Measurements from ENCODE around the gene ZNF532. TPM values are rescaled to one million over a fixed set of nuclear protein-coding genes. Genes with fewer than 3 reads are reported as not detected.

The ZNF532 gene
- total RNA-seq, 1 donor from 2014 or later = 1.5 TPM

GRCh38 chr18:58927659-58928058 lies 63.0 kb downstream of the ZNF532 start:
- Mint-ChIP-seq H3K9me3 (no peaks in the 10 kb centered on the region), H3K27me3 (ENCODE audit: insufficient read depth) (no peaks in the 10 kb centered on the region), H3K4me3 (no peak overlapping the region), H3K36me3 (ENCODE audit: low read depth) (no peaks in the 10 kb centered on the region), H3K27ac (no peak overlapping the region), H3K4me1 (ENCODE audit: low read depth) (no peaks in the 10 kb centered on the region)
- intact Hi-C loops (cut with micrococcal nuclease) = no loop called here
- DNase-seq (ENCODE audit: low spot score) = no peak

GRCh38 chr18:58928386-58928785 lies 63.7 kb downstream of the ZNF532 start:
- DNase-seq (ENCODE audit: low spot score) = no peak
- Mint-ChIP-seq H3K27me3 (ENCODE audit: insufficient read depth) (no peaks in the 10 kb centered on the region), H3K9me3 (no peaks in the 10 kb centered on the region), H3K4me1 (ENCODE audit: low read depth) (no peaks in the 10 kb centered on the region), H3K4me3 (no peak overlapping the region), H3K36me3 (ENCODE audit: low read depth) (no peaks in the 10 kb centered on the region), H3K27ac (no peak overlapping the region)
- intact Hi-C loops (cut with micrococcal nuclease) = no loop called here

- Mint-ChIP-seq H3K36me3 (ENCODE audit: low read depth) (no peaks in the 10 kb centered on the region), H3K9me3 (no peaks in the 10 kb centered on the region)
- intact Hi-C loops (cut with micrococcal nuclease) = no loop called here
Measured at GRCh38 chr18:58929206-58929605, 64.5 kb downstream of the ZNF532 start.

GRCh38 chr18:58934356-58934755 lies 69.7 kb downstream of the ZNF532 start:
- Mint-ChIP-seq H3K27me3 (ENCODE audit: insufficient read depth) (peaks cover 3% of the 10 kb centered on the region), H3K4me1 (ENCODE audit: low read depth) (no peaks in the 10 kb centered on the region), H3K9me3 (no peaks in the 10 kb centered on the region), H3K27ac (no peak overlapping the region), H3K4me3 (no peak overlapping the region), H3K36me3 (ENCODE audit: low read depth) (no peaks in the 10 kb centered on the region)
- intact Hi-C loops (cut with micrococcal nuclease) = no loop called here
- DNase-seq (ENCODE audit: low spot score) = no peak

More at GRCh38 chr18:58929206-58929605, 64.5 kb downstream of the ZNF532 start:
- no peaks in the 10 kb centered on the region for H3K27me3 Mint-ChIP-seq (ENCODE audit: insufficient read depth)
- DNase-seq (ENCODE audit: low spot score) = no peak
- H3K27ac Mint-ChIP-seq = no peak overlapping the region
- no peak overlapping the region for H3K4me3 Mint-ChIP-seq
- H3K4me1 Mint-ChIP-seq (ENCODE audit: low read depth) = no peaks in the 10 kb centered on the region

GRCh38 chr18:58934933-58935577 lies 70.4 kb downstream of the ZNF532 start:
- DNase-seq (ENCODE audit: low spot score) = no peak
- H3K9me3 Mint-ChIP-seq = no peaks in the 10 kb centered on the region
- H3K27me3 Mint-ChIP-seq (ENCODE audit: insufficient read depth) = peaks cover 5% of the 10 kb centered on the region
- H3K27ac Mint-ChIP-seq = no peak overlapping the region
- H3K4me3 Mint-ChIP-seq = no peak overlapping the region
- intact Hi-C loops (cut with micrococcal nuclease) = no loop called here
- H3K4me1 Mint-ChIP-seq (ENCODE audit: low read depth) = no peaks in the 10 kb centered on the region
- H3K36me3 Mint-ChIP-seq (ENCODE audit: low read depth) = no peaks in the 10 kb centered on the region

GRCh38 chr18:58937071-58937886 lies 72.6 kb downstream of the ZNF532 start:
- Mint-ChIP-seq H3K9me3 (no peaks in the 10 kb centered on the region), H3K4me1 (ENCODE audit: low read depth) (no peaks in the 10 kb centered on the region), H3K4me3 (no peak overlapping the region), H3K27ac (no peak overlapping the region), H3K27me3 (ENCODE audit: insufficient read depth) (peaks cover 5% of the 10 kb centered on the region), H3K36me3 (ENCODE audit: low read depth) (no peaks in the 10 kb centered on the region)
- intact Hi-C loops (cut with micrococcal nuclease) = no loop called here
- no peak for DNase-seq (ENCODE audit: low spot score)

GRCh38 chr18:58937887-58938267 lies 73.2 kb downstream of the ZNF532 start:
- Mint-ChIP-seq H3K4me1 (ENCODE audit: low read depth) (no peaks in the 10 kb centered on the region), H3K4me3 (no peak overlapping the region), H3K9me3 (no peaks in the 10 kb centered on the region), H3K27me3 (ENCODE audit: insufficient read depth) (peaks cover 5% of the 10 kb centered on the region), H3K36me3 (ENCODE audit: low read depth) (no peaks in the 10 kb centered on the region), H3K27ac (no peak overlapping the region)
- intact Hi-C loops (cut with micrococcal nuclease) = no loop called here
- DNase-seq (ENCODE audit: low spot score) = no peak

- Mint-ChIP-seq H3K4me1 (ENCODE audit: low read depth) (no peaks in the 10 kb centered on the region), H3K27me3 (ENCODE audit: insufficient read depth) (peaks cover 3% of the 10 kb centered on the region), H3K36me3 (ENCODE audit: low read depth) (no peaks in the 10 kb centered on the region), H3K9me3 (no peaks in the 10 kb centered on the region), H3K27ac (no peak overlapping the region), H3K4me3 (no peak overlapping the region)
- intact Hi-C loops (cut with micrococcal nuclease) = no loop called here
- no peak for DNase-seq (ENCODE audit: low spot score)
Measured at GRCh38 chr18:58941426-58942099, 76.9 kb downstream of the ZNF532 start.

GRCh38 chr18:58943896-58944295 lies 79.2 kb downstream of the ZNF532 start:
- Mint-ChIP-seq H3K27me3 (ENCODE audit: insufficient read depth) (peaks cover 6% of the 10 kb centered on the region), H3K27ac (no peak overlapping the region), H3K4me1 (ENCODE audit: low read depth) (no peaks in the 10 kb centered on the region), H3K4me3 (no peak overlapping the region), H3K9me3 (no peaks in the 10 kb centered on the region), H3K36me3 (ENCODE audit: low read depth) (no peaks in the 10 kb centered on the region)
- intact Hi-C loops (cut with micrococcal nuclease) = no loop called here
- DNase-seq (ENCODE audit: low spot score) = no peak

- Mint-ChIP-seq H3K9me3 (no peaks in the 10 kb centered on the region), H3K27ac (no peak overlapping the region), H3K27me3 (ENCODE audit: insufficient read depth) (peaks cover 3% of the 10 kb centered on the region), H3K4me3 (no peak overlapping the region), H3K4me1 (ENCODE audit: low read depth) (no peaks in the 10 kb centered on the region), H3K36me3 (ENCODE audit: low read depth) (no peaks in the 10 kb centered on the region)
- no peak for DNase-seq (ENCODE audit: low spot score)
- intact Hi-C loops (cut with micrococcal nuclease) = no loop called here
Measured at GRCh38 chr18:58947136-58947732, 82.6 kb downstream of the ZNF532 start.

GRCh38 chr18:58949031-58949430 lies 84.4 kb downstream of the ZNF532 start:
- no peaks in the 10 kb centered on the region for H3K9me3 Mint-ChIP-seq
- H3K27me3 Mint-ChIP-seq (ENCODE audit: insufficient read depth) = peaks cover 6% of the 10 kb centered on the region
- H3K27ac Mint-ChIP-seq = no peak overlapping the region
- no peaks in the 10 kb centered on the region for H3K36me3 Mint-ChIP-seq (ENCODE audit: low read depth)
- no peaks in the 10 kb centered on the region for H3K4me1 Mint-ChIP-seq (ENCODE audit: low read depth)
- H3K4me3 Mint-ChIP-seq = no peak overlapping the region
- intact Hi-C loops (cut with micrococcal nuclease) = no loop called here
- DNase-seq (ENCODE audit: low spot score) = no peak

GRCh38 chr18:58951986-58952702 lies 87.5 kb downstream of the ZNF532 start:
- no peaks in the 10 kb centered on the region for H3K4me1 Mint-ChIP-seq (ENCODE audit: low read depth)
- H3K27ac Mint-ChIP-seq = no peak overlapping the region
- H3K27me3 Mint-ChIP-seq (ENCODE audit: insufficient read depth) = peaks cover 9% of the 10 kb centered on the region
- DNase-seq (ENCODE audit: low spot score) = no peak
- no peaks in the 10 kb centered on the region for H3K9me3 Mint-ChIP-seq
- no peak overlapping the region for H3K4me3 Mint-ChIP-seq
- intact Hi-C loops (cut with micrococcal nuclease) = no loop called here
- no peaks in the 10 kb centered on the region for H3K36me3 Mint-ChIP-seq (ENCODE audit: low read depth)
